OCI-LY7 (cell line): ENCODE results near the gene DGKQ. TPM values are rescaled to one million over a fixed set of nuclear protein-coding genes. Genes with fewer than 3 reads are reported as not detected.

ENCODE experiments used
- BruUV-seq: library from RNA; stranded (reverse); fragments of 400-500 nt; replicated peaks from 2 replicates; lab custom pipeline; 2021; lab: Mats Ljungman, UMichigan
- CTCF ChIA-PET: fragments of 300-600 bp; sonication (Branson Sonifier 250); formaldehyde crosslinking; loops from one replicate; lab custom pipeline; 2022; ENCODE audit warnings: antibody characterized with exemption; ENCODE audit not compliant: unreplicated experiment; lab: Charles Lee
- POLR2A ChIA-PET: fragments of 300-600 bp; sonication (Branson Sonifier 250); formaldehyde crosslinking; loops from one replicate; lab custom pipeline; 2022; ENCODE audit warnings: antibody characterized with exemption; lab: Charles Lee
- DNase-seq: peaks from one replicate; pipeline ENCODE4 v3.0.0-alpha.2; 2015; ENCODE audit warnings: low spot score
- H2AFZ ChIP-seq: fragments of 200-600 bp; sonication (generic), shearing (Covaris generic); 2 replicates; pipeline ENCODE4 v1.6.1; 2014; ENCODE audit warnings: mild to moderate bottlenecking, antibody characterized with exemption, low read length, moderate library complexity
- H3K27ac ChIP-seq: fragments of 200-600 bp; sonication (generic); 2 replicates; pipeline ENCODE4 v1.5.1; 2014; ENCODE audit warnings: mixed run types, low read depth, mild to moderate bottlenecking, moderate library complexity, low read length, inconsistent platforms; ENCODE audit not compliant: poor library complexity, severe bottlenecking
- H3K36me3 ChIP-seq: fragments of 200-600 bp; sonication (generic); 2 replicates; pipeline ENCODE4 v1.6.1; 2014; ENCODE audit warnings: mild to moderate bottlenecking, antibody characterized with exemption, low read length, moderate library complexity, mixed read lengths; ENCODE audit not compliant: insufficient read depth
- H3K4me1 ChIP-seq: fragments of 200-600 bp; sonication (generic); 2 replicates; pipeline ENCODE4 v1.5.1; 2014; ENCODE audit warnings: mild to moderate bottlenecking, low read length; ENCODE audit not compliant: insufficient read depth, poor library complexity, severe bottlenecking
- H3K4me2 ChIP-seq: fragments of 200-600 bp; sonication (generic); 2 replicates; pipeline ENCODE4 v1.6.1; 2014; ENCODE audit warnings: mild to moderate bottlenecking, low read length
- H3K4me3 ChIP-seq: fragments of 200-600 bp; sonication (generic); 2 replicates; pipeline ENCODE4 v1.5.1; 2014; ENCODE audit warnings: mild to moderate bottlenecking, low read depth, low read length; ENCODE audit not compliant: poor library complexity, severe bottlenecking
- H3K79me2 ChIP-seq: fragments of 200-600 bp; sonication (generic); 2 replicates; pipeline ENCODE4 v1.6.1; 2016; ENCODE audit warnings: low read depth, mild to moderate bottlenecking, low read length, moderate library complexity, mixed read lengths; ENCODE audit not compliant: insufficient read depth
- H3K9me2 ChIP-seq: fragments of 200-600 bp; sonication (generic); 2 replicates; pipeline ENCODE4 v1.6.1; 2016; ENCODE audit warnings: mild to moderate bottlenecking, low read length, mixed read lengths; ENCODE audit not compliant: insufficient read depth
- H3K9me3 ChIP-seq: fragments of 200-600 bp; sonication (generic); 2 replicates; pipeline ENCODE4 v1.6.1; 2014; ENCODE audit warnings: mild to moderate bottlenecking, mixed run types, low read length, mixed read lengths
- H4K20me1 ChIP-seq: fragments of 200-600 bp; sonication (generic); 2 replicates; pipeline ENCODE4 v1.6.1; 2014; ENCODE audit warnings: mild to moderate bottlenecking, antibody characterized with exemption, low read length, moderate library complexity, mixed read lengths; ENCODE audit not compliant: insufficient read depth
- CTCF ChIP-seq: fragments of 200-600 bp; sonication (generic); conservative IDR thresholded peaks from 2 replicates; pipeline ENCODE4 v1.5.1; 2014; ENCODE audit warnings: mild to moderate bottlenecking, antibody characterized with exemption, low read length, moderate library complexity, mixed read lengths
- EZH2phosphoT487 ChIP-seq: fragments of 200-600 bp; sonication (generic); IDR thresholded peaks from 2 replicates; pipeline ENCODE4 v1.6.1; 2018; ENCODE audit warnings: low read depth, borderline replicate concordance, mild to moderate bottlenecking, mixed run types, antibody characterized with exemption, low read length, moderate library complexity, mixed read lengths
- intact Hi-C: fragments of 100-400 bp; cut with micrococcal nuclease; formaldehyde crosslinking; loops from one replicate; pipeline ENCODE4 v1.10.0; 2022; ENCODE audit not compliant: unreplicated experiment
- total RNA-seq, 2 experiments: library from RNA; depleted of rRNA in 1 of 2; stranded (reverse); fragments of >200 nt in 1 of 2; shearing (Covaris generic) in 1 of 2; gene quantifications; 2 replicates each; pipeline ENCODE4 v1.2.3, GENCODE V29; 2014 to 2022

Gene DGKQ
- total RNA-seq, 2 experiments from 2014 or later: 11.3 to 15.2 TPM

- TF ChIP-seq EZH2phosphoT487 (no peak), CTCF (no peak)
- H3K4me2 ChIP-seq: no peak overlapping the region
- H2AFZ ChIP-seq: no peak overlapping the region
- no peak overlapping the region for H3K27ac ChIP-seq
- H3K36me3 ChIP-seq: no peaks in the 10 kb centered on the region
- H3K9me2 ChIP-seq: no peaks in the 10 kb centered on the region
- intact Hi-C loops: no loop called here
- no peak overlapping the region for H3K4me3 ChIP-seq
- H4K20me1 ChIP-seq: no peaks in the 10 kb centered on the region
- H3K9me3 ChIP-seq: no peaks in the 10 kb centered on the region
- no peak for DNase-seq
- no TSS peak for BruUV-seq
- H3K79me2 ChIP-seq: no peaks in the 10 kb centered on the region
- H3K4me1 ChIP-seq: no peaks in the 10 kb centered on the region
- CTCF ChIA-PET: no interaction called here
- POLR2A ChIA-PET: no interaction called here
These were observed 9.8 kb downstream of the DGKQ start for GRCh38 chr4:963276-964225.

- Histone ChIP-seq H3K9me3 (no peaks in the 10 kb centered on the region), H2AFZ (no peak overlapping the region), H4K20me1 (no peaks in the 10 kb centered on the region), H3K4me1 (no peaks in the 10 kb centered on the region), H3K4me3 (no peak overlapping the region), H3K4me2 (no peak overlapping the region), H3K27ac (no peak overlapping the region), H3K36me3 (no peaks in the 10 kb centered on the region), H3K9me2 (no peaks in the 10 kb centered on the region), H3K79me2 (no peaks in the 10 kb centered on the region)
- no peak for TF ChIP-seq CTCF
- no peak for TF ChIP-seq EZH2phosphoT487
- intact Hi-C loops: no loop called here
- peak; percentile 11 for DNase-seq
- ChIA-PET POLR2A (no interaction called here), CTCF (no interaction called here)
- BruUV-seq: no TSS peak
These were observed 10.8 kb downstream of the DGKQ start for GRCh38 chr4:962231-963208.
